Measurements from ENCODE around the gene TMEM120B. TPM values are rescaled to one million over a fixed set of nuclear protein-coding genes. Genes with fewer than 3 reads are reported as not detected.

Gene TMEM120B
- total and polyA plus RNA-seq, 2 of the 13 experiments (the other 11 are each of a cell fraction or from before 2014, with no cell fraction given), result 7.1 to 12.9 TPM

DNA sequence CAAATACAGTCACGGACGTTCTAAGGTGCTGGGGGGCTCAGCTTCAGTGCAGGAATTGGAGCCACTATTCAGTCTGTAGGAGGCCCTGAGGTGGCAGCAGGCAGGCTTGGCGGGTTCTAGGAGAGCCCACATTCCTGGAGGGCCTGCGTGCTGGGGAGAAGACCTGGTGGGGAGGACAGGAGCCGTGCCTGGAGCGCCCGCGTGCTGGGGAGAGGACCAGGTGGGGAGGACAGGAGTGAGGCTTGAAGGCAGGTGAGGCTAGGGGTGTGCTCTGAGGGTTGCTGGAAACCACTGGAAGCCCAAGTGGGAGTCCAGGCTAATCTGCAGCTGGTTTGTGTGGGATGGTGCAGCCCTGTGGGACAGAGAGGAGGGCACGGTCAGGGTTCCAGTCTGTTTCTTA, 57.8 kb downstream of the TMEM120B start:
- peak overlapping the region; percentile 73 for H3K4me2 ChIP-seq (ENCODE audit: low read depth, low read length)
- H2AFZ ChIP-seq (ENCODE audit: low read length), result no peak overlapping the region
- TF ChIP-seq PHF8 (CRISPR knock-in tag; IDR thresholded peaks at IDR 0.05) (0 out of 2 replicates have a peak, but pooled peaks have one; percentile 6), MBNL3 (CRISPR knock-in tag; conservative IDR thresholded peaks at IDR 0.05) (no peak), SNAPC2 (CRISPR knock-in tag; IDR thresholded peaks at IDR 0.05) (0 out of 2 replicates have a peak, but pooled peaks have one; percentile 9), ZFX (CRISPR knock-in tag; IDR thresholded peaks at IDR 0.05; ENCODE audit: low read depth) (0 out of 2 replicates have a peak, but pooled peaks have one; percentile 8), ATF1 (CRISPR knock-in tag; IDR thresholded peaks at IDR 0.05) (no peak), FOXC1 (CRISPR knock-in tag; IDR thresholded peaks at IDR 0.05; ENCODE audit: borderline replicate concordance) (no peak), RFX5 (IDR thresholded peaks at IDR 0.05; ENCODE audit: low read depth, low read length) (no peak), REL (CRISPR knock-in tag; conservative IDR thresholded peaks at IDR 0.05) (no peak), RFXANK (CRISPR knock-in tag; IDR thresholded peaks at IDR 0.05) (no peak)
- TF ChIP-seq, protein P1, sequence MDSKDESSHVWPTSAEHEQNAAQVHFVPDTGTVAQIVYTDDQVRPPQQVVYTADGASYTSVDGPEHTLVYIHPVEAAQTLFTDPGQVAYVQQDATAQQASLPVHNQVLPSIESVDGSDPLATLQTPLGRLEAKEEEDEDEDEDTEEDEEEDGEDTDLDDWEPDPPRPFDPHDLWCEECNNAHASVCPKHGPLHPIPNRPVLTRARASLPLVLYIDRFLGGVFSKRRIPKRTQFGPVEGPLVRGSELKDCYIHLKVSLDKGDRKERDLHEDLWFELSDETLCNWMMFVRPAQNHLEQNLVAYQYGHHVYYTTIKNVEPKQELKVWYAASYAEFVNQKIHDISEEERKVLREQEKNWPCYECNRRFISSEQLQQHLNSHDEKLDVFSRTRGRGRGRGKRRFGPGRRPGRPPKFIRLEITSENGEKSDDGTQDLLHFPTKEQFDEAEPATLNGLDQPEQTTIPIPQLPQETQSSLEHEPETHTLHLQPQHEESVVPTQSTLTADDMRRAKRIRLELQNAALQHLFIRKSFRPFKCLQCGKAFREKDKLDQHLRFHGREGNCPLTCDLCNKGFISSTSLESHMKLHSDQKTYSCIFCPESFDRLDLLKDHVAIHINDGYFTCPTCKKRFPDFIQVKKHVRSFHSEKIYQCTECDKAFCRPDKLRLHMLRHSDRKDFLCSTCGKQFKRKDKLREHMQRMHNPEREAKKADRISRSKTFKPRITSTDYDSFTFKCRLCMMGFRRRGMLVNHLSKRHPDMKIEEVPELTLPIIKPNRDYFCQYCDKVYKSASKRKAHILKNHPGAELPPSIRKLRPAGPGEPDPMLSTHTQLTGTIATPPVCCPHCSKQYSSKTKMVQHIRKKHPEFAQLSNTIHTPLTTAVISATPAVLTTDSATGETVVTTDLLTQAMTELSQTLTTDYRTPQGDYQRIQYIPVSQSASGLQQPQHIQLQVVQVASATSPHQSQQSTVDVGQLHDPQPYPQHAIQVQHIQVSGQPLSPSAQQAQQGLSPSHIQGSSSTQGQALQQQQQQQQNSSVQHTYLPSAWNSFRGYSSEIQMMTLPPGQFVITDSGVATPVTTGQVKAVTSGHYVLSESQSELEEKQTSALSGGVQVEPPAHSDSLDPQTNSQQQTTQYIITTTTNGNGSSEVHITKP (CRISPR knock-in tag; IDR thresholded peaks at IDR 0.05; ENCODE audit: low read depth), result no peak
- TF ChIP-seq, protein P2, sequence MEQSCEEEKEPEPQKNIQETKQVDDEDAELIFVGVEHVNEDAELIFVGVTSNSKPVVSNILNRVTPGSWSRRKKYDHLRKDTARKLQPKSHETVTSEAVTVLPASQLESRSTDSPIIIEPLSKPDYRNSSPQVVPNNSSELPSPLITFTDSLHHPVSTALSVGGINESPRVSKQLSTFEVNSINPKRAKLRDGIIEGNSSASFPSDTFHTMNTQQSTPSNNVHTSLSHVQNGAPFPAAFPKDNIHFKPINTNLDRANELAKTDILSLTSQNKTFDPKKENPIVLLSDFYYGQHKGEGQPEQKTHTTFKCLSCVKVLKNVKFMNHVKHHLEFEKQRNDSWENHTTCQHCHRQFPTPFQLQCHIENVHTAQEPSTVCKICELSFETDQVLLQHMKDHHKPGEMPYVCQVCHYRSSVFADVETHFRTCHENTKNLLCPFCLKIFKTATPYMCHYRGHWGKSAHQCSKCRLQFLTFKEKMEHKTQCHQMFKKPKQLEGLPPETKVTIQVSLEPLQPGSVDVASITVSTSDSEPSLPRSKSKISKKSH (CRISPR knock-in tag; IDR thresholded peaks at IDR 0.05; ENCODE audit: borderline replicate concordance), result 0 out of 2 replicates have a peak, but pooled peaks have one; percentile 12
- TF ChIP-seq, protein P3, sequence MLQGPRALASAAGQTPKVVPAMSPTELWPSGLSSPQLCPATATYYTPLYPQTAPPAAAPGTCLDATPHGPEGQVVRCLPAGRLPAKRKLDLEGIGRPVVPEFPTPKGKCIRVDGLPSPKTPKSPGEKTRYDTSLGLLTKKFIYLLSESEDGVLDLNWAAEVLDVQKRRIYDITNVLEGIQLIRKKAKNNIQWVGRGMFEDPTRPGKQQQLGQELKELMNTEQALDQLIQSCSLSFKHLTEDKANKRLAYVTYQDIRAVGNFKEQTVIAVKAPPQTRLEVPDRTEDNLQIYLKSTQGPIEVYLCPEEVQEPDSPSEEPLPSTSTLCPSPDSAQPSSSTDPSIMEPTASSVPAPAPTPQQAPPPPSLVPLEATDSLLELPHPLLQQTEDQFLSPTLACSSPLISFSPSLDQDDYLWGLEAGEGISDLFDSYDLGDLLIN (CRISPR knock-in tag; IDR thresholded peaks at IDR 0.05; ENCODE audit: borderline replicate concordance), result no peak
- TF ChIP-seq, protein P4, sequence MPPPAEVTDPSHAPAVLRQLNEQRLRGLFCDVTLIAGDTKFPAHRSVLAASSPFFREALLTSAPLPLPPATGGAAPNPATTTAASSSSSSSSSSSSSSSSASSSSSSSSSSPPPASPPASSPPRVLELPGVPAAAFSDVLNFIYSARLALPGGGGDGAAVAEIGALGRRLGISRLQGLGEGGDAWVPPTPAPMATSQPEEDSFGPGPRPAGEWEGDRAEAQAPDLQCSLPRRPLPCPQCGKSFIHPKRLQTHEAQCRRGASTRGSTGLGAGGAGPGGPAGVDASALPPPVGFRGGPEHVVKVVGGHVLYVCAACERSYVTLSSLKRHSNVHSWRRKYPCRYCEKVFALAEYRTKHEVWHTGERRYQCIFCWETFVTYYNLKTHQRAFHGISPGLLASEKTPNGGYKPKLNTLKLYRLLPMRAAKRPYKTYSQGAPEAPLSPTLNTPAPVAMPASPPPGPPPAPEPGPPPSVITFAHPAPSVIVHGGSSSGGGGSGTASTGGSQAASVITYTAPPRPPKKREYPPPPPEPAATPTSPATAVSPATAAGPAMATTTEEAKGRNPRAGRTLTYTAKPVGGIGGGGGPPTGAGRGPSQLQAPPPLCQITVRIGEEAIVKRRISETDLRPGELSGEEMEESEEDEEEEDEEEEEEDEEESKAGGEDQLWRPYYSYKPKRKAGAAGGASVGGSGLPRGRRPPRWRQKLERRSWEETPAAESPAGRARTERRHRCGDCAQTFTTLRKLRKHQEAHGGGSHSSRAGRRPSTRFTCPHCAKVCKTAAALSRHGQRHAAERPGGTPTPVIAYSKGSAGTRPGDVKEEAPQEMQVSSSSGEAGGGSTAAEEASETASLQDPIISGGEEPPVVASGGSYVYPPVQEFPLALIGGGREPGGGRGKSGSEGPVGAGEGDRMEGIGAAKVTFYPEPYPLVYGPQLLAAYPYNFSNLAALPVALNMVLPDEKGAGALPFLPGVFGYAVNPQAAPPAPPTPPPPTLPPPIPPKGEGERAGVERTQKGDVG (CRISPR knock-in tag; IDR thresholded peaks at IDR 0.05; ENCODE audit: borderline replicate concordance), result 0 out of 2 replicates have a peak, but pooled peaks have one; percentile 28

More for the DNA sequence above, 57.8 kb downstream of the TMEM120B start:
- 37% methylated on average over 4 of the region's 9 CpGs for WGBS (ENCODE audit: low lambda C conversion rate)
- intact Hi-C loops (cut with micrococcal nuclease; ENCODE audit: unreplicated experiment) (loop anchor here (5.0 kb wide), 1 partner anchor 58 kb away; the partner anchor contains the start of gene TMEM120B), in situ Hi-C loops (cut with HindIII; ENCODE audit: extremely low pct_ligation_motif_present, low pct_unique_long_range_greater_than_20kb) (loop anchor here (5.0 kb wide), 1 partner anchor 78 kb away; no protein-coding TSS in a partner anchor)
- Histone ChIP-seq H3K36me3 (replicated peaks in 1 of 2; ENCODE audit: control insufficient read depth in 1 of 2, insufficient read depth in 2 of 2, low read length in 2 of 2) (no peaks in the 10 kb centered on the region), H3K9me3 (ENCODE audit: low read length) (no peaks in the 10 kb centered on the region), H3K9ac (ENCODE audit: insufficient read depth, low read depth, low read length) (peak overlapping the region; percentile 49; the same call in 1 of the 2 replicates), H3K27ac (ENCODE audit: extremely low read length, insufficient read depth, low read length) (peak overlapping the region; percentile 67), H3K79me2 (ENCODE audit: insufficient read depth, low read length) (no peaks in the 10 kb centered on the region), H4K20me1 (ENCODE audit: insufficient read depth, low read length) (no peaks in the 10 kb centered on the region), H3K4me3 (replicated peaks in 1 of 3; ENCODE audit: insufficient read depth in 1 of 3, low read depth in 2 of 3, low read length in 3 of 3) (peak overlapping the region in 1 of 3 experiments; percentile 58; a peak in 2 of 6 replicates), H3K27me3 (ENCODE audit: control insufficient read depth in 1 of 2, insufficient read depth in 2 of 2, low read length in 2 of 2) (no peaks in the 10 kb centered on the region), H3K4me1 (ENCODE audit: insufficient read depth, low read length) (peaks cover 35% of the 10 kb centered on the region)
- DNase-seq (ENCODE audit: low spot score) (no peak), ATAC-seq (peak; percentile 33), FAIRE-seq (no peak)
- CTCF ChIA-PET (ENCODE audit: low intra/inter-chr PET ratio, low total read pairs), result interaction anchor here (1.0 kb wide), 1 partner anchor 73 kb away, joined by 3 read pairs; no protein-coding TSS in a partner anchor
- no TSS peak for BruUV-seq (replicated peaks)
- POLR2A ChIA-PET, result interaction anchor here (0.9 to 1.3 kb wide), 2 partner anchors 21 to 57 kb away, joined by 3 to 4 read pairs; partner anchors contain the start of gene TMEM120B
